Pancreas (tissue), 10 donors: Measurements from ENCODE around the gene THG1L. TPM values are rescaled to one million over a fixed set of nuclear protein-coding genes. Genes with fewer than 3 reads are reported as not detected.
A peak's percentile ranks its signal among the peaks of the same experiment; 100 is the strongest.
"Not testable (repeated sequence)": the region's sequence is repeated elsewhere in the genome, so short reads cannot be mapped to it uniquely, and the experiment has no call there.

Experiments used
- ATAC-seq, 4 donors: fragments of 200-7000 bp; cut with Tn5 transposase; one replicate each; pipeline versions ENCODE4 v1.8.0 to v1.9.1; 2020; ENCODE audit warnings: mild to moderate bottlenecking in 4 of 4, moderate library complexity in 4 of 4
- DNase-seq, 6 donors: peaks; one replicate each; pipeline ENCODE4 v3.0.0-alpha.2; 2020
- FAIRE-seq: peaks from 2 replicates; lab custom pipeline; 2012; peaks lifted over from hg19 to GRCh38; lab: Jason Lieb, UNC
- H3K27ac ChIP-seq, 4 donors: fragments of 200-600 bp; sonication (generic); 1 replicate in 3 of 4; 2 replicates in 1 of 4; pipeline versions ENCODE4 v1.5.0 to v1.8.0; 2020
- H3K27me3 ChIP-seq, 4 donors: fragments of 200-600 bp; one replicate each; pipeline ENCODE4 v1.8.0; 2021
- H3K36me3 ChIP-seq, 3 donors: fragments of 200-600 bp; sonication (generic) in 1 of 3; one replicate each; pipeline versions ENCODE4 v1.5.0 to v1.8.0; 2020 to 2021
- H3K4me1 ChIP-seq, 3 donors: fragments of 200-600 bp; one replicate each; pipeline ENCODE4 v1.8.0; 2021
- H3K4me3 ChIP-seq, 4 donors: fragments of 200-600 bp; sonication (generic) in 2 of 4; one replicate each; pipeline versions ENCODE4 v1.5.0 to v1.8.0; 2020 to 2021
- H3K9me3 ChIP-seq, 4 donors: fragments of 200-600 bp; one replicate each; pipeline ENCODE4 v1.8.0; 2021
- CTCF ChIP-seq, 4 donors: fragments of 200-600 bp; sonication (generic) in 3 of 4; IDR thresholded peaks; one replicate each; pipeline versions ENCODE4 v1.5.0 to v1.8.0; 2021; ENCODE audit warnings: antibody characterized with exemption in 4 of 4
- WGBS, 2 donors: extraction: QIAGEN DNeasy Blood & Tissue Kit; methylation state at CpG; one replicate each; pipeline ENCODE4 v1.1.7; 2013; 5-methylcytosine and 5-hydroxymethylcytosine counted together
- intact Hi-C, 3 donors: fragments of 100-400 bp; cut with DNase I; formaldehyde crosslinking; loops; one replicate each; pipeline versions ENCODE4 v1.11.1 to v1.14.2; 2022
- polyA plus RNA-seq, 2 donors: library from polyadenylated mRNA; stranded (reverse); fragments of 200-250 nt; gene quantifications; one replicate each; pipeline ENCODE4 v1.2.3, GENCODE V29; 2013
- total RNA-seq, 6 donors: library from RNA; stranded (reverse); fragmentation: NEBNext Ultra II Directional in 4 of 6; extraction: Animal tissue kit (Norgen Biotek cat#: 25700) in 4 of 6; gene quantifications; one replicate each; pipeline versions ENCODE4 v1.2.1 to v1.2.4, GENCODE V29; 2021 to 2023
- donor health status: healthy with polysubstance abuse.
- donor health status: DM: no; HTN: no; CAD: no; lungs with moderate emphysema.
- donor health status: DM: no; HTN: no; CAD: no.
- donor health status: control.
- donor health status: control.
- donor health status: Bipolar disorder and iron deficiency.
- donor health status: DM: yes; HTN: yes; CAD: no.
- donor health status: DM: no; HTN: no; CAD: no.
- donor health status: DM: no; HTN: no; CAD: no.
- donor health status: DM: yes; HTN: yes; CAD: no.

The THG1L gene
- 10 to 100 TPM in 1 of 6 donors, 1 to 10 TPM in 5; 6.8 to 10.8 (median 9.1) TPM for total RNA-seq
- 1 to 10 TPM; 5.7 to 6.0 TPM for polyA plus RNA-seq

- H3K27ac ChIP-seq = peak within 1 kb of the TSS; percentile 85 to 90 (median 90)
- TF ChIP-seq CTCF (IDR thresholded peaks at IDR 0.05) = no peak
- DNase-seq (peak; percentile 96 to 99 (median 98)), FAIRE-seq (peak; percentile 60), ATAC-seq (peak; percentile 98 to 100 (median 100))
- WGBS, 2 donors = 1% methylated on average over 47 of the region's 47 CpGs
- peaks cover 0 to 4% (median 0%) of the 10 kb centered on the region in 3 donors for H3K4me1 ChIP-seq
- H3K4me3 ChIP-seq = peak within 1 kb of the TSS; percentile 61 to 77 (median 70)
- intact Hi-C loops = no loop called here
- no peaks in the 10 kb centered on the region for H3K9me3 ChIP-seq
- H3K36me3 ChIP-seq = no peaks in the 10 kb centered on the region
- no peaks in the 10 kb centered on the region for H3K27me3 ChIP-seq
Measured at GRCh38 chr5:157731272-157732129, at the start of gene THG1L. TSS of gene THG1L (plus strand) at chr5:157731420. CDS start at chr5:157731441, 21 bp downstream.

GRCh38 chr5:157682257-157682656 lies 49.0 kb upstream of the THG1L start:
- 45 to 52% methylated on average over 3 of the region's 3 CpGs for WGBS, 2 donors
- Histone ChIP-seq H3K9me3 (no peaks in the 10 kb centered on the region), H3K4me1 (no peaks in the 10 kb centered on the region), H3K4me3 (no peak overlapping the region), H3K36me3 (no peaks in the 10 kb centered on the region), H3K27me3 (no peaks in the 10 kb centered on the region), H3K27ac (no peak overlapping the region)
- DNase-seq = no peak
- TF ChIP-seq CTCF (IDR thresholded peaks at IDR 0.05) = no peak
- intact Hi-C loops = no loop called here
- FAIRE-seq = no peak
- ATAC-seq = no peak

GRCh38 chr5:157686276-157687197 lies 44.7 kb upstream of the THG1L start:
- H3K4me3 ChIP-seq, intact Hi-C loops, H3K9me3 ChIP-seq, H3K4me1 ChIP-seq, DNase-seq, H3K36me3 ChIP-seq, H3K27ac ChIP-seq, ATAC-seq, H3K27me3 ChIP-seq, FAIRE-seq: not testable (repeated sequence)
- 73 to 80% methylated on average over 14 of the region's 14 CpGs for WGBS, 2 donors

- ATAC-seq (no peak), FAIRE-seq (no peak), DNase-seq (no peak)
- H3K36me3 ChIP-seq = no peaks in the 10 kb centered on the region
- H3K9me3 ChIP-seq = no peaks in the 10 kb centered on the region
- intact Hi-C loops = no loop called here
- H3K27me3 ChIP-seq = no peaks in the 10 kb centered on the region
- WGBS, 2 donors = 72 to 85% methylated on average over 1 of the region's 1 CpG
- no peak for TF ChIP-seq CTCF (IDR thresholded peaks at IDR 0.05)
- H3K4me3 ChIP-seq = no peak overlapping the region
- no peaks in the 10 kb centered on the region for H3K4me1 ChIP-seq
- H3K27ac ChIP-seq = no peak overlapping the region
Measured at GRCh38 chr5:157687198-157687554, 44.0 kb upstream of the THG1L start.
